MM.1S (cell line): Measurements from ENCODE around the gene PLEKHO2.

Experiments
- CTCF ChIP-seq: fragments of 300-600 bp; sonication (generic); IDR thresholded peaks from 2 replicates; pipeline ENCODE4 v1.5.1; 2016; ENCODE audit warnings: antibody characterized with exemption, low read length, mixed read lengths
- EZH2 ChIP-seq: fragments of 300-600 bp; sonication (generic); optimal IDR thresholded peaks from 2 replicates; pipeline ENCODE3; 2017; ENCODE audit warnings: low read depth, mild to moderate bottlenecking, antibody characterized with exemption, low read length, mixed read lengths

GRCh38 chr15:64803526-64803925 lies 38.2 kb upstream of the PLEKHO2 start:
- TF ChIP-seq CTCF, result no peak
- TF ChIP-seq EZH2, result no peak
